ENCODE measurements around the gene ERI3. TPM values are rescaled to one million over a fixed set of nuclear protein-coding genes. Genes with fewer than 3 reads are reported as not detected.

ERI3 gene
- total and polyA plus RNA-seq, 2 of the 4 experiments (the other 2 are of a cell fraction), result 56.6 to 70.9 TPM

- no peak overlapping the region for H2AK9ac ChIP-seq (replicated peaks; ENCODE audit: low read depth, low read length, poor library complexity)
- dilution Hi-C loops (cut with HindIII; ENCODE audit: low sequenced_read_pairs, unreplicated experiment) (no loop called here), intact Hi-C loops (cut with micrococcal nuclease) (no loop called here), in situ Hi-C loops (cut with MboI; ENCODE audit: low sequenced_read_pairs) (no loop called here)
- peaks cover 38% of the 10 kb centered on the region for H3K36me3 ChIP-seq (ENCODE audit: control insufficient read depth, insufficient read depth, low read length)
- ATAC-seq (ENCODE audit: low read depth) (no peak), DNase-seq (no peak)
- no peak overlapping the region for H3K18ac ChIP-seq (ENCODE audit: low read depth, low read length)
- no peak overlapping the region for H2AFZ ChIP-seq (replicated peaks; ENCODE audit: low read length, poor library complexity)
- H3K4me3 ChIP-seq (ENCODE audit: insufficient read depth, low read depth, low read length), result no peak overlapping the region
- BruUV-seq (replicated peaks), result no TSS peak
- no peak overlapping the region for H2BK15ac ChIP-seq (ENCODE audit: low read depth, low read length)
- H3K4me2 ChIP-seq (ENCODE audit: low read depth, low read length), result no peak overlapping the region
- H3K23ac ChIP-seq (ENCODE audit: low read depth, low read length), result no peak overlapping the region
- CTCF ChIA-PET, result no interaction called here
- no peak overlapping the region for H2BK20ac ChIP-seq (ENCODE audit: low read depth, low read length)
- H4K8ac ChIP-seq (ENCODE audit: low read depth in 2 of 2, low read length in 2 of 2), result no peak overlapping the region
- H3K14ac ChIP-seq (replicated peaks; ENCODE audit: low read depth, low read length), result no peak overlapping the region
- no peaks in the 10 kb centered on the region for H3K4me1 ChIP-seq (ENCODE audit: control insufficient read depth, insufficient read depth, low read length)
- H4K20me1 ChIP-seq (ENCODE audit: insufficient read depth, low read length), result no peaks in the 10 kb centered on the region
- H3K56ac ChIP-seq (ENCODE audit: extremely low read depth, insufficient read depth, low read length), result no peak overlapping the region
- no peak overlapping the region for H4K91ac ChIP-seq (ENCODE audit: insufficient read depth, low read depth, low read length)
- H4K5ac ChIP-seq (ENCODE audit: low read depth, low read length), result no peak overlapping the region
- H3K9ac ChIP-seq (ENCODE audit: low read depth, low read length), result no peak overlapping the region
- no peak for TF ChIP-seq NFE2L2 (IDR thresholded peaks at IDR 0.05; ENCODE audit: low read depth, low read length)
- no peak for TF ChIP-seq SMC3 (IDR thresholded peaks at IDR 0.05; ENCODE audit: low read depth, low read length)
- TF ChIP-seq FOS (IDR thresholded peaks at IDR 0.05; ENCODE audit: low read depth, low read length), result no peak
- TF ChIP-seq CEBPB (IDR thresholded peaks at IDR 0.05; ENCODE audit: low read depth, low read length), result no peak
- TF ChIP-seq BHLHE40 (IDR thresholded peaks at IDR 0.05; ENCODE audit: low read depth, low read length), result no peak
- TF ChIP-seq RAD21 (IDR thresholded peaks at IDR 0.05; ENCODE audit: low read length), result no peak
- no peak for TF ChIP-seq MAFK (IDR thresholded peaks at IDR 0.05; ENCODE audit: low read depth, low read length)
- TF ChIP-seq RCOR1 (IDR thresholded peaks at IDR 0.05; ENCODE audit: insufficient replicate concordance, low read length), result no peak
- no peak for TF ChIP-seq ELK1 (IDR thresholded peaks at IDR 0.05; ENCODE audit: borderline replicate concordance, low read depth, low read length)
- TF ChIP-seq POLR2A (IDR thresholded peaks at IDR 0.05; ENCODE audit: low read depth, low read length), result no peak
- TF ChIP-seq CHD1 (IDR thresholded peaks at IDR 0.05; ENCODE audit: low read depth, low read length), result no peak
- TF ChIP-seq MAZ (IDR thresholded peaks at IDR 0.05; ENCODE audit: borderline replicate concordance, low read depth, low read length), result no peak
- no peak for TF ChIP-seq MXI1 (IDR thresholded peaks at IDR 0.05; ENCODE audit: borderline replicate concordance, low read depth, low read length)
- TF ChIP-seq RFX5 (IDR thresholded peaks at IDR 0.05; ENCODE audit: low read depth, low read length), result no peak
- H2BK120ac ChIP-seq (ENCODE audit: low read depth, low read length), result no peak overlapping the region
- H3K9me1 ChIP-seq (ENCODE audit: insufficient read depth, low read length), result peaks cover 4% of the 10 kb centered on the region; the same call in 1 of the 2 replicates
- no peak overlapping the region for H2AK5ac ChIP-seq (ENCODE audit: low read depth, low read length)
- 28% methylated on average over 2 of the region's 7 CpGs; no CpG with 5 or more reads in 1 of the 2 experiments for WGBS, 2 experiments (ENCODE audit: extremely low coverage in 2 of 2, insufficient read length in 1 of 2)
- peaks cover 0 to 4% of the 10 kb centered on the region in 2 experiments; a peak in 1 of 4 replicates for H3K79me1 ChIP-seq (ENCODE audit: low read depth in 1 of 2, low read length in 2 of 2)
- no peaks in the 10 kb centered on the region for H3K9me3 ChIP-seq (ENCODE audit: control insufficient read depth, insufficient read depth, low read length)
- no peak overlapping the region for H2BK5ac ChIP-seq (ENCODE audit: low read depth, low read length, poor library complexity, severe bottlenecking)
- H3K27me3 ChIP-seq (ENCODE audit: control insufficient read depth, insufficient read depth, low read length), result no peaks in the 10 kb centered on the region
- H3K4ac ChIP-seq (ENCODE audit: low read depth, low read length), result no peak overlapping the region
- H3K27ac ChIP-seq (ENCODE audit: insufficient read depth, low read length), result no peak overlapping the region
- POLR2A ChIA-PET (ENCODE audit: unreplicated experiment), result no interaction called here
Measured at GRCh38 chr1:44300852-44301251, 54.2 kb downstream of the ERI3 start.

All from IMR-90 (cell line).